GM19240 (cell line): ENCODE results near the gene CLEC2L.

Experiments
- DNase-seq: peaks from one replicate; pipeline ENCODE4 v3.0.0; 2011; ENCODE audit warnings: low spot score; ENCODE audit not compliant: insufficient read length

The CLEC2L gene

DNA sequence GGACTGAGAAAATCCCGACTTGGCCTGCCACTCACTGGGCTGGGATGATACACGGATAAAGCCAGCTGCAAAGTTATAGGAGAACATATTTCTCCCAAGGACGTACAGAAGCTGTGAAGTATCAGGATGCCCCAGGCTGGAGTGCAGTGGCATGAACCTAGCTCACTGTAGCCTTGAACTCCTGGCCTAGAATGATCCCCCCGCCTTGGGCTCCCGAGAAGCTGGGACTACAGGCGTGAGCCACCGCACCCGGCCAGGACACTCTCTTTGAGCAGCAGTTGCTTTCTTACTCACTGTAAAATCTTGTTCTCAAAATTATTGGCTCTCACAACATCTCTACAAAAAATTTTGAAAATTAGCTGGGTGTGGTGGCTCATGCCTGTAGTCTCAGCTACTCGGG is 50.4 kb downstream of the CLEC2L start:
- no peak for DNase-seq

GRCh38 chr7:139574618-139575337 is 51.3 kb downstream of the CLEC2L start:
- DNase-seq: no peak

- no peak for DNase-seq
Observed at GRCh38 chr7:139575338-139575680, 51.8 kb downstream of the CLEC2L start.

GRCh38 chr7:139576179-139576973 is 52.9 kb downstream of the CLEC2L start:
- DNase-seq: no peak

GRCh38 chr7:139580435-139580834 is 57.0 kb downstream of the CLEC2L start:
- DNase-seq: no peak

DNA sequence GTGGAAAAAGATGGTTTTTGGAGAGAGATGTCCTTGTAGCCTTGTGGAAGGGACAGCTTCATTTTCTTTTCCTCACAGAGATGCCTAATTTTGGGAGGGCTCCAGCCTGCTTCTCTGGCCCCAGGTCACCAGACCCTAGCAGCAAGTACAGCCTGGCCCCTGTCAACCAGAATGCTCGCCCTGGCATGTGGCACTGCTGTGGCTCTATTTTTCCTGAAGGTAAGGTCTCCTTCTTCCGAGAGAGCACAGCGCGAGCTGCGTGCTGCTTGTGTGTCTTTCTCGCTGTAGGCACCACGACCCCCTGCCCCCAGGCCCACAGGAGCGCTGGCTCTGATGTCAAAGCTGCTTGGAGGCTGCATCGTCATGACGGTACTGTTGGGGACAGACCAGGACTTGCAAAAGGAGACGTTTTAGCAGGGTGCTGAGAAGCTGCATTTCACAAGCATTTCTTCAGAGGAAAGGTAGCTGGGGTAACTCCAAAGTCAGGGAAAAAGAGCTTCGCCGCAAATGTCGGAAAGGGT is 58.7 kb downstream of the CLEC2L start:
- DNase-seq: no peak

DNA sequence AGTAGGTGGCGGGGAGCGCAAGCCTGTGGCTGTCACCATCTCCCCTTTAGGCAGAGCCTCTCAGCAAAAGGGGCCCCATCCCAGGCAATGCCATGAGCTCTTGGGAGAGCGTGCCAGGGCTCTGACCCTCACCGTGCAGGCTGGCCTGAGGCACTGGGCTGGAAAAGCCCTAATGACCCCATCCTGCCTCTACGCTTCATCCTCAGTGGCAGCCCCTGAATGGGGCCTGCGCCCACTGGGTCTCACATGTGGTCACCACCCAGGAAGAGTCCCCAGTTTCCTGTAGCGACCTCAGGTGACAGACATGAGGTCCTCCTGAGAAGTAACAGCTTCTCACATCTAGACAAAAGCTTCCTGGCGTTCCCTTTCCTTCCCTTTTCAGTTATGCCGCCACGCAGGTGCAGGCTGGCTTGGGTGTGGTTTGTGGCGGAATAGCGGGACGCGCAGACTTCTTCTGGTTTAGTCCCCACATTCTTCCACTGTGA is 59.2 kb downstream of the CLEC2L start:
- DNase-seq: no peak

- DNase-seq: no peak
Observed at GRCh38 chr7:139583826-139584553, 60.5 kb downstream of the CLEC2L start.

DNA sequence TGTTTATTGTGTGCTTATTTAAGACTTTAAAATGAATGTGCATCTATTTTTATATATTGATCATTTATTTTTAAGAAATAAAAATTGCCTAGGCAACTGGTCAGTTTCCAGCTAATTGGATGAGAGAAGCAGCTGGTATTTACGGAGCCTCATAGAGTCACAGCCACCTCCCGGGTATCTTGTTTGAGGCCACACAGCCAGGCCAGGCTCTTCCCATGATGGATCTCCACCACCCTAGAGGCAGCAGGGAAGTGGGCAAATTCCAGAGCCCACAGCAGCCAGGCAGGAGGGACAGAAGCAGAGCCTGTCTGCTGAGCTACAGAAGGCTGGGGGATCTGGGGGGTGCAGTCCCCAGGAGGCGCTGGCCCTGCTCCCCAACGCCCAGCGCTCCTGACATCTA is 61.6 kb downstream of the CLEC2L start:
- no peak for DNase-seq

DNA sequence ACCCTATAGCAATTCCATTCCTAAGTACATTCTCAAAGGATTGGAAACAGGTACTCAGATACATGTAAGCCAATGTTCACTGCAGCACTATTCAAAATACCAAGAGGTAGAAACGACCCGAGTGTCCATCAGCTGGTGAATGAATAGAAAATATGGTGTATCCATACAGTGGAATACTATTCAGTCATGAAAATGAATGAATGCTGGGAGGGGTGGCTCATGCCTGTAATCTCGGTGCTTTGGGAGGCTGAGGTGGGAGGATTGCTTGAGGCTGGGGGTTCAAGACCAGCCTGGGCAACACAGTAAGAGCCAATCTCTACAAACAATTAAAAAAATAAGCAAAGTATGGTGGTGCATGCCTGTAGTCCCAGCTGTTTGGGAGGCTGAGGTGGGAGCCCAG is 62.8 kb downstream of the CLEC2L start:
- DNase-seq: no peak

DNA sequence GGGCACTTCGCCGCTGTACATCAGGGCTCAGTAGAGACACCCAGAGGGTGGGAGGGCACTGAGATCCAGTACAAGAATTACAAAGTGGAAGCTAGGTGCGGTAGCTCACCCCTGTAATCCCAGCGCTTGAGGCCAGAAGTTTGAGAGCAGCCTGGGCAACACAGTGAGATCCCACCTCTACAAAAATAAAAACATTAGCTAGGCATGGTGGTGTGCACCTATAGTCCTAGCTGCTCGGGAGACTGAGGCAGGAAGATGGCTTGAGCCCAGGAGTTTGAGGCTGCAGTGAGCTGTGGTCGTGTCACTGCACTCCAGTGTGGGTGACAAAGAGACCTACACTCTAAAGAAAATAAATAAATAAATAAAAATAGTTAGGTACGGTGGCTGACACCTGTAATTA is 64.0 kb downstream of the CLEC2L start:
- no peak for DNase-seq

DNA sequence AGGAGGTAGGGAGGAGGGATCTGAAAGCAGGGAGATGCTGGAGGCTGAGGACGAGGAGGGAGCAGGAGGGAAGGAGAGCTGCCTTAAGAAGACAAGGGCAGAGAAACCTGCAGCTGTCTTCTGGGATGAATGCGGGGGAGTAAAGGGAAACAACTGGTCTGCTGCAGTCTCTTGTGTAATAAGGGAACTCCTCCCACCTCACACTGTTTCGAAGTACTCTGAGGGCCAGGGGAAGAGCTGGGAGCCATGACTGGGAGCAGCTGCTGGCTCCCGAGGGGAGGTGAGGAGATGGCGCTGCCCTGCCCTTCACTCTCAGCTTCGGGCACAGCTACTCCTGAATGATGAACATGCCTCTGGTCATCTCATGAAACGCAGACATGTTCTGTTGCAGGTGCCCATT is 65.1 kb downstream of the CLEC2L start:
- DNase-seq: no peak

DNA sequence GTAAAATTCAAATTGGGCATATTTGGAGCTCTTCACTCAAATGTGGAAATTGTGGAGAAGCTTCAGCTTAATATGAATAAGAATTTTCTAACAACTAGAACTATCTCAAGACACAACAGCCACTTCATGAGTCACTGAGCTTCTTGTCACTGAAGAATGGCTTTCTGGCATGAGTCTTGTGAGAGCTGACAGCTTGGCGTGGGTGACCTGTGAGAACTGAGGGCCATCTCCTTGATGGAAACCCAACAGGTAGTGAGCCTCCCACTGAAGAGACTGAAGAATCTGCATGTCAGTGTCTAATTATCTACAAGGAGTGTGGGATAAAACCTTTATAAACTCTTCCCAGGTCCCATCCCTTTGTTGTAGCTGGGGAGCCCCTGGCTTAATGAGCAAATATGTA is 66.0 kb downstream of the CLEC2L start:
- DNase-seq: no peak

DNA sequence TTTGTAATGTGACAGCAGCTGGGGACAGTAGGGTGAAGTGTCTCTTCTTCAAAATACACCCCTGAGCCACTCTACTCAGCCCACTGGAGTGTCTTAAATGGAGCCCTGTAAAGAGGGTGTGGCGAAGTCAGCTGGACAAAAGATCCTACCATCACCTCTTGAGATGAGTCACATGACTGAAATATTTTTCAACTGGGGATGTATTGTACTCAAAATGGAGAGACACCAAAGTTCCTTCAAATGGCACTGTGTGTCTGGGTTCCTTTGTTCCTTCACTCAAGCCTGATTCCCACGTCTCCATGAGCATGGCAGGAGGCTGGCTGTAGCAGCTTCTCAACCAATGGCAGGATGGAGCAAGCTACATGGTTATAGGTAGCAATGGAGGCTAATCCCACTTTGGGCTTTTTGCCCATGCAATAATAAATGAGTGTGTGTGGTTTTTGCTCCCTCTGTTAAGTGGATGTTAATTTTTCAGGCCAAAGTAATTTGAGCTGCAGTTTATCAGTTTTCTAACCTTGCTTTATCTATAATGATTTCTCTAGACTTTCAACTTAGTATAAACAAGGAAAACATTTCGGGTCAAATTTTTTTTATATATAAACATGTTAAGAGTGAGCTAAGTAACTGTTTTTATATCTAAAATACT is 68.2 kb downstream of the CLEC2L start:
- no peak for DNase-seq

GRCh38 chr7:139592801-139593461 is 69.4 kb downstream of the CLEC2L start:
- DNase-seq: no peak

DNA sequence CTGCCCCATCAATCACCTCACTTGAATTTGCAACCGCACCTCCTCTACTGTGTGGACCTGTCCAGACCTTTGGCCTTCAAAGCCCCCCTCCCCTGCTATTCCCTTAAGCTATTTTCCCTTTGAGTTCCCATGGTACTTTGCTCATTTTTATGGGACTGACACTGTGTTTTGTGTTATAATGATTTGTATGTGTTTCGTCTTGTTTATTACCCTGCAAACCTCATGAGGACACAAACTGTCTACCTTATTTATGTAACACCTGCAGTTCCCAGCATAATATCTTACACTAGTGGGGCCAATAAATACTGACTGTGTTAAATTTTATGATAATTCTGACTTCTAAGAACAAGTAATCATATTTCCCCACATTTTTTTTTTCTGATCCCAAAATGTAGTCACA is 70.6 kb downstream of the CLEC2L start:
- DNase-seq: no peak
